GM21723 (cell line): ENCODE results near the gene MFF.
"Not testable (repeated sequence)": the region's sequence is repeated elsewhere in the genome, so short reads cannot be mapped to it uniquely, and the experiment has no call there.

Experiments
- ATAC-seq: cut with Tn5 transposase; IDR thresholded peaks from one replicate; pipeline ENCODE4 v1.9.1; 2021; ENCODE audit warnings: mild to moderate bottlenecking, moderate library complexity; ENCODE audit not compliant: unreplicated experiment

Gene MFF

GRCh38 chr2:227326783-227327182 is 1.7 kb downstream of the MFF start:
- no peak for ATAC-seq

- ATAC-seq: no peak
These were observed 10.7 kb downstream of the MFF start for GRCh38 chr2:227335713-227336112.

GRCh38 chr2:227337442-227337841 is 12.4 kb downstream of the MFF start:
- ATAC-seq: no peak

GRCh38 chr2:227339098-227339599 is 14.1 kb downstream of the MFF start:
- no peak for ATAC-seq

- ATAC-seq: no peak
These were observed 15.1 kb downstream of the MFF start for GRCh38 chr2:227340106-227340505.

GRCh38 chr2:227341553-227341952 is 16.5 kb downstream of the MFF start:
- ATAC-seq: no peak

- no peak for ATAC-seq
These were observed 19.2 kb downstream of the MFF start for GRCh38 chr2:227344231-227344630.

GRCh38 chr2:227347117-227347516 is 22.1 kb downstream of the MFF start:
- ATAC-seq: no peak

GRCh38 chr2:227348324-227348723 is 23.3 kb downstream of the MFF start:
- ATAC-seq: no peak

- ATAC-seq: no peak
These were observed 25.1 kb downstream of the MFF start for GRCh38 chr2:227349989-227350612.

- peak; percentile 88 for ATAC-seq
These were observed 26.6 kb downstream of the MFF start for GRCh38 chr2:227351639-227352038.

GRCh38 chr2:227360351-227360750 is 35.3 kb downstream of the MFF start:
- no peak for ATAC-seq

GRCh38 chr2:227363756-227364155 is 38.7 kb downstream of the MFF start:
- no peak for ATAC-seq

- ATAC-seq: not testable (repeated sequence)
These were observed 39.7 kb downstream of the MFF start for GRCh38 chr2:227364585-227365263.

- no peak for ATAC-seq
These were observed 40.8 kb downstream of the MFF start for GRCh38 chr2:227365833-227366232.

GRCh38 chr2:227366769-227367426 is 41.8 kb downstream of the MFF start:
- no peak for ATAC-seq

GRCh38 chr2:227367427-227367795 is 42.4 kb downstream of the MFF start:
- ATAC-seq: no peak

- no peak for ATAC-seq
These were observed 43.5 kb downstream of the MFF start for GRCh38 chr2:227368574-227368973.

- ATAC-seq: no peak
These were observed 45.0 kb downstream of the MFF start for GRCh38 chr2:227370092-227370491.

GRCh38 chr2:227370791-227371312 is 45.8 kb downstream of the MFF start:
- ATAC-seq: no peak

- no peak for ATAC-seq
These were observed 48.3 kb downstream of the MFF start for GRCh38 chr2:227373389-227373788.

- ATAC-seq: no peak
These were observed 49.1 kb downstream of the MFF start for GRCh38 chr2:227374158-227374557.
